HG03095 (cell line): ENCODE data around the gene EIF4E2.
"Not testable (repeated sequence)": the region's sequence is repeated elsewhere in the genome, so short reads cannot be mapped to it uniquely, and the experiment has no call there.

Experiments used
- ATAC-seq: cut with Tn5 transposase; IDR thresholded peaks from one replicate; pipeline ENCODE4 v1.9.1; 2021; ENCODE audit warnings: moderate library complexity; ENCODE audit not compliant: unreplicated experiment

EIF4E2 gene

DNA sequence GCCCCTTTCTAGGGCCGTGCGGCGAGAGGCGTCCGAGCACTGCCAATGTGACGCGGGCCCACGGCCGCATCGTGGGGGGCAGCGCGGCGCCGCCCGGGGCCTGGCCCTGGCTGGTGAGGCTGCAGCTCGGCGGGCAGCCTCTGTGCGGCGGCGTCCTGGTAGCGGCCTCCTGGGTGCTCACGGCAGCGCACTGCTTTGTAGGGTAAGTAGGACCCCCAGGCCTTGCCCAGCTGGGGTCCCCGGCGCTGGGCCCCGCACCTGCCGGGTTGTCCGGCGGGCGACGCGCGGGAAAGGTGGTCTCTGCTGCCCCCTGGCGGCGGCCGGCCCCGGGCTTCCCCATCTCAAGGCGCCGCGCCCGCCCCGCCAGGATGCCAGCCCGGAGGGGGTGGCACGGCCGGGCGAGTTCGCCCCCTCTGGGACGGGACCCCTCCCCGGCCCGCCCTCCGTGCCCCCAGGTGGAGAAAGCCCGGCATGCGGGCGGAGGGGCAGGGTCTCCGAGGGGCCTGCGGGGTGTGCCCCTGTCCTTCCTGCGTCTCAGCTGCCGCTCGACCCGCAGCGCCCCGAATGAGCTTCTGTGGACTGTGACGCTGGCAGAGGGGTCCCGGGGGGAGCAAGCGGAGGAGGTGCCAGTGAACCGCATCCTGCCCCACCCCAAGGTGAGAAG is 28.4 kb upstream of the EIF4E2 start:
- no peak for ATAC-seq

DNA sequence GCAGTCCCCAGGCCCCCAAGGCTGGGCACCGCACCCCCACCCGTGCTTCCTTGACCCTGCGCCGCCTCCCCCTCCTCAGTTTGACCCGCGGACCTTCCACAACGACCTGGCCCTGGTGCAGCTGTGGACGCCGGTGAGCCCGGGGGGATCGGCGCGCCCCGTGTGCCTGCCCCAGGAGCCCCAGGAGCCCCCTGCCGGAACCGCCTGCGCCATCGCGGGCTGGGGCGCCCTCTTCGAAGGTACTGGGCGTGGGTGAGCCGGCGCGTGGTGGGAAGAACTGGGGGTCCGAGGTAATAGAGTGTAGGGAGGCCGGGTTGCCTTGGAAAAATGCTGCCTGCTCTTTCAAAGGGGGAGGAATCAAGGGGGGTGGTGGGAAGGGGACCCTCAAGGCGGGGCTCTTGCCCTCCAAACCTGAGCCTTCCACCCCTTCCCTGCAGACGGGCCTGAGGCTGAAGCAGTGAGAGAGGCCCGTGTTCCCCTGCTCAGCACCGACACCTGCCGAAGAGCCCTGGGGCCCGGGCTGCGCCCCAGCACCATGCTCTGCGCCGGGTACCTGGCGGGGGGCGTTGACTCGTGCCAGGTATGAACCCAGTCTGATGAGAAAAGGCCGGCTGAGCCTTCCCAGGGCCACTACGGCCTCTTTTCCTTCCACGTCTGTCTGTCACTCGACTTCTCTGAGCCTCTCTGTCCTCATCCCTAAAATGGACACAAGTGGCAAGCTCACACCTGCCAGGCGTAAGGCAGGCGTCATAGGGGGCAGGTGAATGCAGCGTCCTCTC is 27.7 kb upstream of the EIF4E2 start:
- no peak for ATAC-seq

DNA sequence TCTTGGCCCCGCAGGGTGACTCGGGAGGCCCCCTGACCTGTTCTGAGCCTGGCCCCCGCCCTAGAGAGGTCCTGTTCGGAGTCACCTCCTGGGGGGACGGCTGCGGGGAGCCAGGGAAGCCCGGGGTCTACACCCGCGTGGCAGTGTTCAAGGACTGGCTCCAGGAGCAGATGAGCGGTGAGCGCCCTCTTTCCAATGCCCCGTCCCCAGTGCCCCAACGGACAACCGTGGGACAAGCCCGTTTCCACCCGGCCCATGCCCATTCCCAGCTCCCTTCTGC is 27.1 kb upstream of the EIF4E2 start:
- ATAC-seq: no peak

DNA sequence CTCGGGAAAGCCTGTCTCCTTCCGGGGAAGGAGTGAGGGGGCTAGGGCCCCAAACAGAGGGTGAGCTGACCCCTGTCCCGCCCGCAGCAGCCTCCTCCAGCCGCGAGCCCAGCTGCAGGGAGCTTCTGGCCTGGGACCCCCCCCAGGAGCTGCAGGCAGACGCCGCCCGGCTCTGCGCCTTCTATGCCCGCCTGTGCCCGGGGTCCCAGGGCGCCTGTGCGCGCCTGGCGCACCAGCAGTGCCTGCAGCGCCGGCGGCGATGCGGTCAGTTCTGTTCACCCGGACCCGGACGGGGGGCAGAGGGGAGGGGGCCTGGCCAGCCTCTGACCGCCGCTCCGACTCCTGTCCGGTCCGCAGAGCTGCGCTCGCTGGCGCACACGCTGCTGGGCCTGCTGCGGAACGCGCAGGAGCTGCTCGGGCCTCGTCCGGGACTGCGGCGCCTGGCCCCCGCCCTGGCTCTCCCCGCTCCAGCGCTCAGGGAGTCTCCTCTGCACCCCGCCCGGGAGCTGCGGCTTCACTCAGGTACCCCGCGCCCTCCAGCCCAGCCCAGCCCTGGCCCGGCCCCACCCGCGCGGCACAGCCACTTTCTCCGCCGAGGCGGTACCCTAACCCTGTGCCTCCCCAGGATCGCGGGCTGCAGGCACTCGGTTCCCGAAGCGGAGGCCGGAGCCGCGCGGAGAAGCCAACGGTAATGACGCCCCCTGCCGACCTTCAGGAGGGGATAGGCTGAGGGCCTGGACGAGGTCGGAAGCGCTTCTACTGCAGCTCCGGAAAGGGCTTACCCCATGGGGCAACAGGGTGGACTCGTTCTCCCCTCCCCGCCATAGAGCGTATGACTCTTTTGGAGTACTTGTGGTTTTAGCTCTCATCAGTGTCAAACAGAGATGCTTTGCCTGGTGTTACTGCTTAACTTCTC is 26.5 kb upstream of the EIF4E2 start:
- ATAC-seq: no peak

DNA sequence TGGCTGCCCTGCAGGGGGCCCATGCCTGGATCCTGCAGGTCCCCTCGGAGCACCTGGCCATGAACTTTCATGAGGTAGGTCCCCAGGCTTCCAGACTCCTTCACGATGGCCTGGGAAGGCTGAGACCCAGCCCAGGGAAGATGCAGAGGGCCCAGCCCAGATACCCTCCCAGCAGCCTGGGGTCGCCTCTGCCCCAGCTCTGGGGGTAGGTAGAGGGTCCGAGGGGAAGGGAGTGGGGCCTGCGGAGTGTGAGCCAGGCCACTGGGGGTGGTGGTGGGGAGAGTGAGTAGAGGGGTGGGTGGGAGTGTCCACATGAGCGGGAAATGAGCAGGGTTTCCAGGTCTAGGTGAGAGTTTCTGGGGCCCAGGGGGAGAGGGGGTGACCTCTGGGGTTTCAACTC is 25.7 kb upstream of the EIF4E2 start:
- no peak for ATAC-seq

DNA sequence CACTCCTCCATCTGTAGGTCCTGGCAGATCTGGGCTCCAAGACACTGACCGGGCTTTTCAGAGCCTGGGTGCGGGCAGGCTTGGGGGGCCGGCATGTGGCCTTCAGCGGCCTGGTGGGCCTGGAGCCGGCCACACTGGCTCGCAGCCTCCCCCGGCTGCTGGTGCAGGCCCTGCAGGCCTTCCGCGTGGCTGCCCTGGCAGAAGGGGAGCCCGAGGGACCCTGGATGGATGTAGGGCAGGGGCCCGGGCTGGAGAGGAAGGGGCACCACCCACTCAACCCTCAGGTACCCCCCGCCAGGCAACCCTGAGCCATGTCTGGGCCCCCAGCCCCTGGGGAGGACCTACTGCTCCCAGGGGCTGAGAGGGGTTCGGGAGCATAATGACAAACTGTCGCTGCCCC is 25.3 kb upstream of the EIF4E2 start:
- no peak for ATAC-seq

DNA sequence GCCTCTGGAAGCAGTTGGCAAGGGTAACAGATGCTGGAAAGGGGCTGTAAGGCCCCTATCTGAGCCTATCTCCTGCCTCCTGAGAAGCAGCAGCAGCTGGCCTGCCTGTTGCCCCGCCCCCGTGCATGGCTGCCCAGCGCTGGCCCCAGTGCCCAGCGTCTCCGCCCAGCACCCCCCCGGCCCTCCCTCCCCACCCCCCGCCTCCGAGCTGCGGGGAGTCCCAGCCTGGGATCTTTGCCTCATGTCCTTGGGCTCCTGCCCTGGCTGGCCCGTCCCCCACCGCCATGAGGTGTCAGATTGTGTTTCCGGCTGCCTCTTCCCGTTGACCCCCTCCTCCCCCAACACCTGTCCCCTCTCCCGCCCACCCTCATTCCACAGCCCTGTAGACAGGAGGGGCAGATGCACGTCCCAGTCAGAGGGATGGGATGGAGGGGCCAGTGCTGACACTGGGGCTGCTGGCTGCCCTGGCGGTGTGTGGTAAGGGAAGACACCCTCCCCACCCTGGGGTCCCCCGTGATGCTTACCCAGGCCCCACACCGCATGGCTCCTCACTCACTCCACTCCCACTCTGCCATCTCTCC is 24.6 kb upstream of the EIF4E2 start, which contains the start of gene CHRND:
Gene CHRND, plus strand, starts transcription at position 370 of the 581 bp plus-strand sequence. Its CDS starts 56 bp downstream, at position 426.
- ATAC-seq: no peak

DNA sequence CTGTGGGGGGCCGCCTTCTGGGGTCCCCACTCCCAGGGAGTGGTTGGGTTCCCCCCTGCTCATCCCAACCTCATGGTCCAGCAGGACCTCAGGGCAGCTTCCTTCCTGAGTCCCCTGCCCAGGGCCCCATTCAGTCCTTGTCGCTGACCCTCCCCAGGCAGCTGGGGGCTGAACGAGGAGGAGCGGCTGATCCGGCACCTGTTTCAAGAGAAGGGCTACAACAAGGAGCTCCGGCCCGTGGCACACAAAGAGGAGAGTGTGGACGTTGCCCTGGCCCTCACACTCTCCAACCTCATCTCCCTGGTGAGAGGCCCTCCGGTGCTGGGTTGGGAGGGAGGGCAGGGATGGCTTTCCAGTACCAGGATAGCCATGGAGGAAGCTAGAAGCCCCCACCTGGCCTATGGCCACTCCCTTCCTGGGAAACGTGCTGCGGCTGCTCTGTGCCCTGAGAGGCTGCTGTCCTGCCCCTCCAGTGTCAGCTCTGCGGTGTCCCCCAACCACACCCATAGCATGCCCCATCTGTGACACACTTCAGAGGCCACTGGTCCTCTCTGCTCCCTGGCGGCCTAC is 24.0 kb upstream of the EIF4E2 start:
- no peak for ATAC-seq

DNA sequence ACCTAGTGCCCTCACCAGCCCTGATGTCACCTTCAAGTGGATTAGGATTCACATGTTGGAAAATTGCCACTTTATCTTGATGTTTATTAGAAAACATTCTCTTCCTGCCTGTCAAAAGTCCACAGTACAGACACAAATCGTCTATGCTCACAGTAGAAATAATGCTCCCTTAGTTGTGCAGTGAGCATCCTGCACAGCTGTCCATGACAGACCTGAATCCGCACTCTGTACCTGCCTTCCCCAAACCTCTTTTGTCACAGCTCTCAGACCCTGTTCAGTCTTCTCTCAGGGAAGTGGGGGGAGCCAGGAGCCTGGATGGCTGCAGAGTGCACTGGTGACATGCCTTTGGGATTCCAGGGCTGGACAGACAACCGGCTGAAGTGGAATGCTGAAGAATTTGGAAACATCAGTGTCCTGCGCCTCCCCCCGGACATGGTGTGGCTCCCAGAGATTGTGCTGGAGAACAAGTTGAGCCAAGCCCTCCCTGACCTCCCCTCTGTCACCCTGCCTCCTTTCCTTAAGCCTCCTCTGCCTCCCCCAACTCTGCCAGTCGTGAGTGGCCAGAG is 22.5 kb upstream of the EIF4E2 start:
- ATAC-seq: no peak

DNA sequence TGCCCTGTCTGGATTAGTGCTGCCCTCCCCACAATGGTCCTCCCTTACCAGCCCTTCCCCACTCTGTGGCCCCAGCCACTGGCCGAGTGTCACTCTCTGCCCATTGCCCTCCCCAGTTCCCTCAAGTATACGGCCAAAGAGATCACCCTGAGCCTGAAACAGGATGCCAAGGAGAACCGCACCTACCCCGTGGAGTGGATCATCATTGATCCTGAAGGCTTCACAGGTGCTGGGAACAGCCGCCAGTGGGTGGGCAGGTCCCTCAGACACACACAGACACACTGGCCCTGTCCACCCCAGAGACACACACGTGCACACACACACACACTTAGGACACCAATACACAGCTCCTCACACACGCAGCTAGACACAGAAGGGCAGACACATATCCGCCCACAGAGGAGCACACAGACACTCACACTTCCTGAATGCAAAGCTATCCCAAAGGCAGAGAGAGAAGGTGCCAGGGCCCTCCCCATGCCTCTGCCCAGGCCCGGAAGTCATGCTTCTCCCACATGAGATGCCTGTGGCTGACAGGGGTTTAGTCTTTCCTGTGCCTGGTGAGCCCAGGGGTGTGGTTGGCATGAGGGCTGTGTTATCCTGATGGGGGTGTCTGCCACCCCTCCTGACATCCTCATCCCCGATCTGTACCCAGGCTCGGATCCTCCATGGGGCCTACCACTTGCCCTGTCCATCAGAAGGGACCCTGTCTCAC is 21.6 kb upstream of the EIF4E2 start:
- no peak for ATAC-seq

DNA sequence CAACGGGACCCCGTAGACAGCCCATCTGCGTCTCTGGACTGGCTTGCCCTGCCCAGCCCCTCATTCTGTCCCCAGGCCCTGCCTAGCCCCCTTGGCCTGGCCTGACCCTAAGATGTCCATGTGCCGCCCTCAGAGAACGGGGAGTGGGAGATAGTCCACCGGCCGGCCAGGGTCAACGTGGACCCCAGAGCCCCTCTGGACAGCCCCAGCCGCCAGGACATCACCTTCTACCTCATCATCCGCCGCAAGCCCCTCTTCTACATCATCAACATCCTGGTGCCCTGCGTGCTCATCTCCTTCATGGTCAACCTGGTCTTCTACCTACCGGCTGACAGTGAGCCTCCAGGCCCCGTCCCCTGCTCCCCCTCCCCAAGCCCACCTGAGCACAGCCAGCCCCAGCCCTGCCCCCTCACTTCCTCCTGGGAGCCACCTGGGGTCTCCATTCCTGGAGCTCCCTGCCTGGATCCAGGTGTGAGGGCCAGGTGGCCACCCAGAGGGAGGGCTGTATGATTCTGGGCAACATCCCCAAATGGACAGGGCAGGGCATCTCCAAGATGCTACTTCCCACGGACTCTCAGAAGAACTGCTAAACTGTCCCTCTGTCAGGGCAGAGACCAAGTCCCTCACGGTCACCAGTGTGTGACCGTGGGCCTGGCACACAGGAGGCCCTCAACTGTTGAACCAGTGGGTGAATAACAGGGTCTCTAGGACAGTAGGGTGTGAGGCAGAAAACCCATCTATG is 20.5 kb upstream of the EIF4E2 start:
- ATAC-seq: no peak

DNA sequence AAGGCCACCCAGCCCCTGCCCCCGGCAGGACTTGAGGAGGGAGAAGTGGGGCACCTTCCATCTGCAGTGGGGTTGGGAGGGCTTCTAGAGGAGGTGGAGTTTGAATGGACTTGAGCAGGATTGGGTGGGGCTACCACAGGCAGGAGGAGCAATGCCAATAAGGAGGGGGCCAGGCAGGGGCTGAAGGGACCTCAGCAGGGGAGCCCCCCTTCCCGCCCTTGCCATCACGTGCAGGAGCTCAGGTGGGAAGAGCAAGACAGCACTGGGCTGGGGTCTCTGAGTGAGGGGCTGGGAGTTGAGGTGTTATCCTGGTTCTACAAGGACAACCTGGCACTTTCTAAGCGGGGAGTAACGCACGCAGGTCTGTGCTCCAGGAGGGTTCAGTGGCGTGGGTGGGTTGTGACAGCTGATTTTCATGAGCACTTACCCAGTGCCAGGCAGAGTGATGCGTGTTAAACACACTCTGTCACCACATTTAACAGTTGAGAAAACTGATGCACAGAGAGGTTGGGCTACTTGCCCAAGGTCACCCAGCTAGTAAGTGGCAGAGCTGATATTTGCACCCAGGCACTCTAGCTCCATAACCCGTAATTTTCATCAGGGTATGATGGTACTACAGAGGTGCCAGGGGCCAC is 19.7 kb upstream of the EIF4E2 start:
- no peak for ATAC-seq

DNA sequence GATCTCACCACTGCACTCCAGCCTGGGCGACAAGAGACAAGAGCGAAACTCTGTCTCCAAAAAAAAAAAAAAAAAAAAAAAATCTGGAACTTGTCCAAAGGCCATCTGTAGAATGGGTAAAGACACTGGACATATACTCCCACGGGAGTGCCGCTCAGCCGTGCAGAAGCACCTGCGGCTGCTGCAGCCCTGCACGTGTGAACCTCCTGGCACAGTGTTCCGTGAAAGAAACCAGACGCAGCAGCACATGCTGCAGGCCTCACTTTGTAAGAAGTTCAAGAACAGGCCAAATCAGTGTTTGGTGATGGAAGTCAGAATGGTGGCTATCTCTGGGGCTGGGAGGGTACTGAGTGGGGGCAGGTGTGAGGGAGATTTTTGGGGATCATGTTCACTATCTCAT is 18.1 kb upstream of the EIF4E2 start:
- no peak for ATAC-seq

DNA sequence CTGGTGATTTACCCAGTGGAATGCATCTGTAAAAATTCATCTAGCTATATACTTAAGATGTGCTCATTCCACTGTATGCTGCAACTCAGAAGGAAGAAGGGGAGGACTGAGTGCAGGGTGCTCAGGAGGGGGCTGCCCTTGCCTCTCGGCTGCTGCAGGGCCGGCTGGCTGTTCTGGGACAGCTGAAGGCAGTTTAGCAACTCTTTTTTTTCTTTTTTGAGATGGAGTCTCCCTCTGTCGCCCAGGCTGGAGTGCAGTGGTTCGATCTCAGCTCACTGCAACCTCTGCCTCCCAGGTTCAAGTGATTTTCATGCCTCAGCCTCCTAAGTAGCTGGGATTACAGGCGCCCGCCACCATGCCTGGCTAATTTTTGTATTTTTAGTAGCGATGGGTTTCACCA is 17.7 kb upstream of the EIF4E2 start:
- ATAC-seq: not testable (repeated sequence)

DNA sequence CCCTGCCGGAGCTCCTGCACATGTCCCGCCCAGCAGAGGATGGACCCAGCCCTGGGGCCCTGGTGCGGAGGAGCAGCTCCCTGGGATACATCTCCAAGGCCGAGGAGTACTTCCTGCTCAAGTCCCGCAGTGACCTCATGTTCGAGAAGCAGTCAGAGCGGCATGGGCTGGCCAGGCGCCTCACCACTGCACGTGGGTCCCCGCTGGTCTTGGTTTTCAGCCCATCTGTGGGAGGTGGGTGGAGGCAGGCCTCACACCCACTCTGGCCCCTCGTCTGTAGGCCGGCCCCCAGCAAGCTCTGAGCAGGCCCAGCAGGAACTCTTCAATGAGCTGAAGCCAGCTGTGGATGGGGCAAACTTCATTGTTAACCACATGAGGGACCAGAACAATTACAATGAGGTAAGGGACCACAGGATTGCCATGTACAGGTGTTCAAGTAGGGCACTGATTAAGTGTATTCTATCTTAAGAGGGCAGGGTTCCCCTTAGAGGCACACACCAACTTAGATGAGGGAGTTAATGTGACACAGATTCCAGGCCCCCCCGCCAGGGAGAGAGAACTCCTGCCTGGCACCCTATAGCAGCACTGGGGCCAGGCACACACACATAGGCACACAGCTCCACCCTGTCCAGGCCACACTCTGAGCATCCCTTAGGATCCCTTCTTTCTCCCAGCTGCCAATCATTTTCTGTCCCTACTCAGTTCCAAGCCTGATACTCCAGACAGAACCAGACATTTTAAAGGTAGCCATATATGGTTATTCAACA is 16.4 kb upstream of the EIF4E2 start:
- ATAC-seq: no peak

DNA sequence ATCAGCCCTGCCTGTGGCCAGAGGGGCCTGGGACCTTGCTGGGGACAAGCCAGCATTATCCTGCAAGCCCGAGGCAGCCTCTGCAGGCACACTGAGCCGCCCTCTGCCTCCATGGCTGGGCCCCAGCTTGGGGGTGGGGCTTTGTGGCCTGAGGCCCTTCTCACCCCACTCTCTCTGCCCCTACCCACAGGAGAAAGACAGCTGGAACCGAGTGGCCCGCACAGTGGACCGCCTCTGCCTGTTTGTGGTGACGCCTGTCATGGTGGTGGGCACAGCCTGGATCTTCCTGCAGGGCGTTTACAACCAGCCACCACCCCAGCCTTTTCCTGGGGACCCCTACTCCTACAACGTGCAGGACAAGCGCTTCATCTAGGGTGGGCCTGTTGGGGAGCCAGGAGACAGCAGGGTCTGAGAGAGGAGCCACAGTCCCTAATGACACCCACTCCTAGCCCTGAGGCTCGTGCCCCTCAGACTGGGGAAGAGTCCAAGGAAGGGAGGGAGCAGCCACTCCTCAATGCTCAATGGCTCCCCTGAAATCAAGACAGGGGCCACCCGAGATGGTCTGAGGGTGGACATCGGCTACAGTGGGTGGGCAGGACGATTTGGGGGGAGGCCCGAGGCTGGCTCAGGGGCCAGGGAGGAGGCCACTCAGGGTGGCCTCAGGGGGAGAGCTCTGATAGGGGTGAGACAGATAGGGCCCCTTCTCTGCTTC is 15.4 kb upstream of the EIF4E2 start:
- no peak for ATAC-seq

DNA sequence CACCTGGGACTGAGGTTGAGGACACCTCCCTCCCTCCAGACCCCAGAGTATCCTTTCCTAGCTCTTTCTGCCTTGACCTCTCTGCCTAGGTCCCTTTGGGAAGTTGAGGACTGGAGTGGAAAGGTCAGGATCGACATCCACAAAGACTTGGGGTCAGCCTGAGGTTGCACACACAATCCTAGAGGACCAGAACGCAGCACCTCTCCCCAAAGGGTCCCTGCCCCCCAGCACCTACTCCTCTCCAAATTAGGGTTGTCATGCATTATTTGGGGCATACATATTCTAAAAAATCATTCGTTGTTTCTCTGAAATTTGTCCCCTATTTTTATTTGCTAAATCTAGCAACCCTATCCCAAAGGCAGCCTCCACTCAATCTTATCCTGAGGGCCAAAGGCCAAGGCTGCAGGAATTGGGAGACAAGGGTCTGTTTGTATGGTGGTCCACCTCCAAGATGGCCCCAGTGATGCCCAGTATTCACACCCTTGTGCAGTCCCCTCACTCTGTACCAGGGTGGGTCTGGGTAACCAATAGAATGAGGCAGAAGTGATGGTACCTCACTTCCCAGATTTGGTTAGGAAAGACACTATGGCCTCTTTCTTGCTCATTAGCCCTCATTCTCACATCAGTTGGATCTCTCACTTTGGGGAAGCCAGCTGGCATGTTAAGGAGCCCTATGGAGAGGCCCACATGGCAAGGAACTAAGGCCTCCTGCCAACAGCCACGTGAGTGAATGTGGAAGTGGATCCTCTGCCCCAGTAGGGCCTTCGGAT is 14.5 kb upstream of the EIF4E2 start:
- ATAC-seq: no peak
